WTC11 (cell line): ENCODE results near the gene ATP6V1C2. TPM values are rescaled to one million over a fixed set of nuclear protein-coding genes. Genes with fewer than 3 reads are reported as not detected.

Source experiments
- ATAC-seq: fragments of 200-7000 bp; cut with Tn5 transposase; 2 replicates; pipeline ENCODE4 v1.10.0; 2021; ENCODE audit warnings: mild to moderate bottlenecking, moderate library complexity
- CTCF ChIA-PET: fragments of 300-600 bp; sonication (Branson Sonifier 250); formaldehyde crosslinking; loops from one replicate; lab custom pipeline; 2021; ENCODE audit warnings: antibody characterized with exemption; lab: Charles Lee
- POLR2A ChIA-PET: fragments of 350-600 bp; sonication (Branson Sonifier 250); formaldehyde crosslinking; loops from one replicate; lab custom pipeline; 2021; ENCODE audit warnings: antibody characterized with exemption; lab: Charles Lee
- DNase-seq: peaks from one replicate; pipeline ENCODE4 v3.0.0; 2021; ENCODE audit warnings: low spot score
- H3K27ac Mint-ChIP-seq: 2 replicates; pipeline ENCODE4 v1.8.0; 2021; ENCODE audit warnings: mixed read lengths
- H3K27me3 Mint-ChIP-seq: 2 replicates; pipeline ENCODE4 v1.8.0; 2021; ENCODE audit warnings: low read depth, mild to moderate bottlenecking, moderate library complexity, mixed read lengths
- H3K36me3 Mint-ChIP-seq: 2 replicates; pipeline ENCODE4 v1.8.0; 2021; ENCODE audit warnings: mixed read lengths
- H3K4me1 Mint-ChIP-seq: 2 replicates; pipeline ENCODE4 v1.8.0; 2022; ENCODE audit warnings: mixed read lengths
- H3K4me3 Mint-ChIP-seq: 2 replicates; pipeline ENCODE4 v1.8.0; 2021; ENCODE audit warnings: mild to moderate bottlenecking, moderate library complexity, mixed read lengths
- H3K9me3 Mint-ChIP-seq: 2 replicates; pipeline ENCODE4 v1.8.0; 2021; ENCODE audit warnings: mixed read lengths
- AFF4 ChIP-seq: sonication (generic); formaldehyde crosslinking; IDR thresholded peaks from 2 replicates; pipeline ENCODE4 v1.8.1; 2023; ENCODE audit warnings: mild to moderate bottlenecking, missing genetic modification reagents, borderline replicate concordance
- ARID4B ChIP-seq: sonication (generic); formaldehyde crosslinking; IDR thresholded peaks from 2 replicates; pipeline ENCODE4 v1.8.0; 2023; ENCODE audit warnings: missing genetic modification reagents, mild to moderate bottlenecking, borderline replicate concordance
- CBFB ChIP-seq: sonication (generic); formaldehyde crosslinking; IDR thresholded peaks from 2 replicates; pipeline ENCODE4 v1.8.1; 2022; ENCODE audit warnings: mild to moderate bottlenecking, low read depth, missing genetic modification reagents
- CREB1 ChIP-seq: sonication (generic); formaldehyde crosslinking; IDR thresholded peaks from 2 replicates; pipeline ENCODE4 v1.8.0; 2023; ENCODE audit warnings: mild to moderate bottlenecking, missing genetic modification reagents
- ELF4 ChIP-seq: sonication (generic); formaldehyde crosslinking; IDR thresholded peaks from 2 replicates; pipeline ENCODE4 v1.8.1; 2022; ENCODE audit warnings: low read depth, mild to moderate bottlenecking, moderate library complexity, missing genetic modification reagents
- EMX1 ChIP-seq: fragments of 250-450 bp; sonication (Bioruptor Pico); IDR thresholded peaks from 2 replicates; pipeline ENCODE4 v1.8.0; 2021; ENCODE audit warnings: mild to moderate bottlenecking
- FOXP1 ChIP-seq: sonication (generic); formaldehyde crosslinking; IDR thresholded peaks from 2 replicates; pipeline ENCODE4 v1.8.0; 2022; ENCODE audit warnings: missing genetic modification reagents, mild to moderate bottlenecking, moderate library complexity, borderline replicate concordance
- MYBL2 ChIP-seq: sonication (generic); formaldehyde crosslinking; IDR thresholded peaks from 2 replicates; pipeline ENCODE4 v1.8.1; 2023; ENCODE audit warnings: mild to moderate bottlenecking, moderate library complexity, missing genetic modification reagents
- NFATC4 ChIP-seq: fragments of 250-450 bp; sonication (Bioruptor Pico); IDR thresholded peaks from 2 replicates; pipeline ENCODE4 v1.9.0; 2021; ENCODE audit warnings: mild to moderate bottlenecking
- NR1H2 ChIP-seq: sonication (generic); formaldehyde crosslinking; IDR thresholded peaks from 2 replicates; pipeline ENCODE4 v1.9.0; 2021; ENCODE audit warnings: mild to moderate bottlenecking, moderate library complexity, missing genetic modification reagents
- NR3C1 ChIP-seq: sonication (generic); formaldehyde crosslinking; conservative IDR thresholded peaks from 2 replicates; pipeline ENCODE4 v1.8.1; 2023; ENCODE audit warnings: low read depth, mild to moderate bottlenecking, missing genetic modification reagents
- STAT6 ChIP-seq: sonication (generic); formaldehyde crosslinking; conservative IDR thresholded peaks from 2 replicates; pipeline ENCODE4 v1.8.1; 2023; ENCODE audit warnings: mild to moderate bottlenecking, low read depth, missing genetic modification reagents, moderate library complexity
- ZNF281 ChIP-seq: sonication (generic); formaldehyde crosslinking; IDR thresholded peaks from 2 replicates; pipeline ENCODE4 v1.8.0; 2023; ENCODE audit warnings: mild to moderate bottlenecking, missing genetic modification reagents
- ZNF317 ChIP-seq: sonication (generic); formaldehyde crosslinking; IDR thresholded peaks from 2 replicates; pipeline ENCODE4 v1.8.1; 2023; ENCODE audit warnings: low read depth, mild to moderate bottlenecking, moderate library complexity, missing genetic modification reagents, borderline replicate concordance
- total RNA-seq: library from RNA; stranded (reverse); gene quantifications from 3 replicates; pipeline ENCODE4 v1.2.3, GENCODE V29; 2021
- TF ChIP-seq, protein P1 (sequence below): sonication (generic); formaldehyde crosslinking; IDR thresholded peaks from 2 replicates; pipeline ENCODE4 v1.8.1; 2023; ENCODE audit warnings: mild to moderate bottlenecking, missing genetic modification reagents, moderate library complexity

Gene ATP6V1C2
- total RNA-seq, 1 experiment from 2014 or later = 0.42 TPM

- no peak for TF ChIP-seq EMX1 (CRISPR knock-in tag)
- no peak for TF ChIP-seq MYBL2
- no peak for TF ChIP-seq FOXP1 (CRISPR knock-in tag)
- no peak for TF ChIP-seq ARID4B (CRISPR knock-in tag)
Observed at GRCh38 chr2:10785260-10785659, 63.8 kb downstream of the ATP6V1C2 start (continued).

- Mint-ChIP-seq H3K36me3 (peaks cover 94% of the 10 kb centered on the region), H3K9me3 (no peaks in the 10 kb centered on the region), H3K4me1 (no peaks in the 10 kb centered on the region), H3K4me3 (no peak overlapping the region), H3K27me3 (no peaks in the 10 kb centered on the region), H3K27ac (no peak overlapping the region)
- ChIA-PET CTCF (interaction anchor here (0.6 kb wide), 1 partner anchor 81 kb away, joined by 3 read pairs; no protein-coding TSS in a partner anchor), POLR2A (no interaction called here)
- DNase-seq (no peak), ATAC-seq (no peak)
- TF ChIP-seq ELF4 (CRISPR knock-in tag) (no peak), ARID4B (CRISPR knock-in tag) (no peak), AFF4 (CRISPR knock-in tag) (no peak), NR3C1 (CRISPR knock-in tag) (no peak), CREB1 (CRISPR knock-in tag) (no peak), NR1H2 (no peak), NFATC4 (no peak), CBFB (CRISPR knock-in tag) (no peak), ZNF317 (no peak), STAT6 (CRISPR knock-in tag) (no peak), ZNF281 (no peak)
- TF ChIP-seq, protein P1, sequence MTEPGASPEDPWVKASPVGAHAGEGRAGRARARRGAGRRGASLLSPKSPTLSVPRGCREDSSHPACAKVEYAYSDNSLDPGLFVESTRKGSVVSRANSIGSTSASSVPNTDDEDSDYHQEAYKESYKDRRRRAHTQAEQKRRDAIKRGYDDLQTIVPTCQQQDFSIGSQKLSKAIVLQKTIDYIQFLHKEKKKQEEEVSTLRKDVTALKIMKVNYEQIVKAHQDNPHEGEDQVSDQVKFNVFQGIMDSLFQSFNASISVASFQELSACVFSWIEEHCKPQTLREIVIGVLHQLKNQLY = no peak
Observed at GRCh38 chr2:10786240-10786982, 65.0 kb downstream of the ATP6V1C2 start.
